ENCODE results near the gene NRSN2.
"Not testable (repeated sequence)": the region's sequence is repeated elsewhere in the genome, so short reads cannot be mapped to it uniquely, and the experiment has no call there.

The NRSN2 gene

DNA sequence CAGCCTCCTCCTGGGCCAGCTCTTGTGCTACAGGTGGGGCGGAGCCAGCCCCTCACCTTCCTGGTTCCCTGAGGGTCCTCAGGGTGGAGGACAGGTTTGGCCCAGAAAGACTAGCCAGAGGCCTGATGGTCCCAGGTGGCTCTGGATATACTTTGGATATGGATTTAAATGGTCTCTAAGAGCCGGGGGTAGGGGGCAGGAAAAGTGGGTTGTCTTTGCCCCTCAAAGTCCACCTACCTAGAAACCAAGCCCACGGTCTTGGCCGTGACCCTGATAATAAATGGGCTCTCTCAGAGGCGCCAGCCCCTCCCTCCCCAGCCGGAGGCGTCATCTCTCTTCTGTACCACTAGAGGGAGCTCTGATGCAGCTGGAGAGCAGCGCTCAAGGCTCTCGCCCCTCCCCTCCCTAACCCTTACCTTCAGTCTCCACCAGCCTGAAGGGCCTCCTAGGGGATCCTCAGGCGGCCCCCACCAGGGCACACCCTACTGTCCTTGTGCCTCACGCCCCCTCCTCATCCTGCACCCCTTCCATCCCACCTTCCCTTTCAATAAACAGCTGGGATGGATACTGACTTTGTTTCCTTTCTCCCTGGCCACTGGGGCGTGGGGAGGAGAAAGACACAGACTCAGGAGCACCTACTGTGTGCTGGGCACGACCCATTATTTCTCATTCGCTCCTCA lies 7.5 kb downstream of the NRSN2 start:
- H3K4me3 ChIP-seq (ENCODE audit: low read length in 2 of 2): no peak overlapping the region
- H3K36me3 ChIP-seq (ENCODE audit: control insufficient read depth in 2 of 2, insufficient read depth in 2 of 2, low read length in 2 of 2): no peaks in the 10 kb centered on the region
- H3K9ac ChIP-seq (ENCODE audit: low read depth in 1 of 2, low read length in 2 of 2): no peak overlapping the region
- no peaks in the 10 kb centered on the region for H3K27me3 ChIP-seq (ENCODE audit: control insufficient read depth in 2 of 2, insufficient read depth in 2 of 2, low read length in 2 of 2)
- no peaks in the 10 kb centered on the region for H3K4me1 ChIP-seq (ENCODE audit: control insufficient read depth in 2 of 2, insufficient read depth in 2 of 2, low read length in 2 of 2)
- no peak overlapping the region for H3K27ac ChIP-seq (ENCODE audit: low read depth in 2 of 2, low read length in 2 of 2)
- no peaks in the 10 kb centered on the region for H3K9me3 ChIP-seq (ENCODE audit: control insufficient read depth in 2 of 2, low read length in 2 of 2)

DNA sequence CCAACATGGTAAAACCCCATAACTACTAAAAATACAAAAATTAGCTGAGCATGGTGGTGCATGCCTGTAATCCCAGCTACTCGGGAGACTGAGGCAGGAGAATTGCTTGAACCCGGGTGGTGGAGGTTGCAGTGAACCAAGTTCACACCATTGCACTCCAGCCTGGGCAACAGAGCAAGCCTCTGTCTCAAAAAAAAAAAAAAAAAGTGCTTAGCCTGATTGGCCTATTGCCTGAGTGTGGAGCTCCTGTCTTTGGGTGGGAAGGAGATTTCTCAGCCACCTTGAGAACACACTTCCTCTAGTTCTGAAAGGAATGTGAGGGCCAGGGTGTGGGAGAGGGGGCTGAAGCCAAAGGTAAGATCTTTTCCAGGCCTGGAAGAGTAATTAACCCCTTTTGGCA lies 9.2 kb downstream of the NRSN2 start:
- not testable (repeated sequence) for H3K4me3 ChIP-seq (ENCODE audit: low read length in 2 of 2); H3K27me3 ChIP-seq (ENCODE audit: control insufficient read depth in 2 of 2, insufficient read depth in 2 of 2, low read length in 2 of 2); H3K9me3 ChIP-seq (ENCODE audit: control insufficient read depth in 2 of 2, low read length in 2 of 2); H3K9ac ChIP-seq (ENCODE audit: low read depth in 1 of 2, low read length in 2 of 2); H3K4me1 ChIP-seq (ENCODE audit: control insufficient read depth in 2 of 2, insufficient read depth in 2 of 2, low read length in 2 of 2); H3K27ac ChIP-seq (ENCODE audit: low read depth in 2 of 2, low read length in 2 of 2); H3K36me3 ChIP-seq (ENCODE audit: control insufficient read depth in 2 of 2, insufficient read depth in 2 of 2, low read length in 2 of 2)

DNA sequence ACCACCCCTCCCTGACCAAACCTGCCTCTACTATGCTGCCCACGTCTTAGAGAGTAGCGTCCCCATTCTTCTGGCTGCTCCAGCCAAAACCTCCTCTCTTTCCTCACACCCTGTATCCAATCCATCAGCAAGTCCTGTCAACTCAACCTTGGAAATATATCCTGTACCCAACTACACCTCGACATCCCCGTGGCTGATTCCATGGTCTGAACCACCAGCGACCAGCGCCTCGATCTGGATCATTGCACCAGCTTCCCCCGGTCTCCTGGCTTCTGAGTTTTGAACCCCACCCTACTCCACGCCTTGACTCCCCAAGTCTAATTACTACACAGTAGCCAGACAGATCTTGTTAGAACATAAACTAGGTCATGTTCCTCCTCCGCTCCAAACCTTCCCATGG lies 9.8 kb downstream of the NRSN2 start:
- no peaks in the 10 kb centered on the region for H3K4me1 ChIP-seq (ENCODE audit: control insufficient read depth in 2 of 2, insufficient read depth in 2 of 2, low read length in 2 of 2)
- H3K9ac ChIP-seq (ENCODE audit: low read depth in 1 of 2, low read length in 2 of 2): no peak overlapping the region
- no peaks in the 10 kb centered on the region for H3K9me3 ChIP-seq (ENCODE audit: control insufficient read depth in 2 of 2, low read length in 2 of 2)
- no peaks in the 10 kb centered on the region for H3K36me3 ChIP-seq (ENCODE audit: control insufficient read depth in 2 of 2, insufficient read depth in 2 of 2, low read length in 2 of 2)
- H3K27ac ChIP-seq (ENCODE audit: low read depth in 2 of 2, low read length in 2 of 2): no peak overlapping the region
- H3K27me3 ChIP-seq (ENCODE audit: control insufficient read depth in 2 of 2, insufficient read depth in 2 of 2, low read length in 2 of 2): no peaks in the 10 kb centered on the region
- H3K4me3 ChIP-seq (ENCODE audit: low read length in 2 of 2): no peak overlapping the region

DNA sequence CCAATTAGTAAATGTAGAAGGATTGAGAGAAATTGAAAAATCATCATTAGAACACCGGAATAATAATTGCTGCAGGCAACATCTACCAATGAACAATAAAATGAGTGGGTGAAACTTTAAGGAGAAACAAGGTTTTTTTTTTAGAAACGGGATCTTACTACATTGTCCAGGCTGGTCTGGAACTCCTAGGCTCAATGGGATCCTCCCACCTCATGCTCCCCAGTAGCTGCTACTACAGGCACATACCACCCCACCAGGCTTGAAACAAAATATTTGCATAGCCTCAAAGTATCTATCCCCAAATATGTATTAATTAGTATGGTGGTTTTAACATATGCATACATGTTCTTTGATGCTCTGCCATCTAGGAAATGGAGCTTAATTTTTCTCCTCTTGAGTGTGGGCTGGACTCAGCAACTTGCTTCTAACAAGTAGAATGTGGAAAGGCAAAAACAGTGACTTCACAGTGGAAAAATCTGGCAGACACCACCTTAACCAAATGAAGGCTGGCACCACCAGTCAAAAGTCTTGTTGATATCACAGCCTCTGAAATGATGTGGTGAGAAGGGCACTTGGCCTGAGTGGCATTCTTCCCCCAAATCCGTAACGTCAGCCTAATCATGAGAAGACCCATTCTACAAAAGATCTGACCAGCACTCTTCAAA lies 12.1 kb downstream of the NRSN2 start:
- Histone ChIP-seq H3K4me3 (ENCODE audit: low read length in 2 of 2) (no peak overlapping the region), H3K27ac (ENCODE audit: low read depth in 2 of 2, low read length in 2 of 2) (no peak overlapping the region), H3K4me1 (ENCODE audit: control insufficient read depth in 2 of 2, insufficient read depth in 2 of 2, low read length in 2 of 2) (peaks cover 0 to 3% of the 10 kb centered on the region in 2 donors)

DNA sequence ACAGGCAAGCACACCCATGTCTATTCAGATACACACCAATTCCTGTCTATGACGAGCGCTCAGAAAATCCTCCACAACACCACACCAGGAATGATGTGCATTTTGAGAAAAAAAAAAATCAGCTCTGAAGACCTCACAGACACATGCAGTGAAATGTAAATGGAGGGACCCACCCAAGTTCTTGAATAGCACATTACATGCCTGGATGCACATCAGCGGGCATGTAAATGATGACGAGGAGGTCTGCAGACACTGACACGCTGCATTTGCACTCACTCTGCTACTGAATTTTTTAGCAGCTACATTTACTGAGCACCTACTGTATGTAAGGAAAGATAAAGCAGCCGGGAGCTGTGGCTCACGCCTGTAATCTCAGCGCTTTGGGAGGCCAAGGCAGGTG lies 14.7 kb downstream of the NRSN2 start:
- Histone ChIP-seq H3K9me3 (ENCODE audit: control insufficient read depth in 2 of 2, low read length in 2 of 2) (no peaks in the 10 kb centered on the region), H3K36me3 (ENCODE audit: control insufficient read depth in 2 of 2, insufficient read depth in 2 of 2, low read length in 2 of 2) (no peaks in the 10 kb centered on the region), H3K27ac (ENCODE audit: low read depth in 2 of 2, low read length in 2 of 2) (no peak overlapping the region)

More for the DNA sequence above, 12.1 kb downstream of the NRSN2 start:
- Histone ChIP-seq H3K9me3 (ENCODE audit: control insufficient read depth in 2 of 2, low read length in 2 of 2) (no peaks in the 10 kb centered on the region), H3K36me3 (ENCODE audit: control insufficient read depth in 2 of 2, insufficient read depth in 2 of 2, low read length in 2 of 2) (no peaks in the 10 kb centered on the region), H3K27me3 (ENCODE audit: control insufficient read depth in 2 of 2, insufficient read depth in 2 of 2, low read length in 2 of 2) (no peaks in the 10 kb centered on the region), H3K9ac (ENCODE audit: low read depth in 1 of 2, low read length in 2 of 2) (no peak overlapping the region)

DNA sequence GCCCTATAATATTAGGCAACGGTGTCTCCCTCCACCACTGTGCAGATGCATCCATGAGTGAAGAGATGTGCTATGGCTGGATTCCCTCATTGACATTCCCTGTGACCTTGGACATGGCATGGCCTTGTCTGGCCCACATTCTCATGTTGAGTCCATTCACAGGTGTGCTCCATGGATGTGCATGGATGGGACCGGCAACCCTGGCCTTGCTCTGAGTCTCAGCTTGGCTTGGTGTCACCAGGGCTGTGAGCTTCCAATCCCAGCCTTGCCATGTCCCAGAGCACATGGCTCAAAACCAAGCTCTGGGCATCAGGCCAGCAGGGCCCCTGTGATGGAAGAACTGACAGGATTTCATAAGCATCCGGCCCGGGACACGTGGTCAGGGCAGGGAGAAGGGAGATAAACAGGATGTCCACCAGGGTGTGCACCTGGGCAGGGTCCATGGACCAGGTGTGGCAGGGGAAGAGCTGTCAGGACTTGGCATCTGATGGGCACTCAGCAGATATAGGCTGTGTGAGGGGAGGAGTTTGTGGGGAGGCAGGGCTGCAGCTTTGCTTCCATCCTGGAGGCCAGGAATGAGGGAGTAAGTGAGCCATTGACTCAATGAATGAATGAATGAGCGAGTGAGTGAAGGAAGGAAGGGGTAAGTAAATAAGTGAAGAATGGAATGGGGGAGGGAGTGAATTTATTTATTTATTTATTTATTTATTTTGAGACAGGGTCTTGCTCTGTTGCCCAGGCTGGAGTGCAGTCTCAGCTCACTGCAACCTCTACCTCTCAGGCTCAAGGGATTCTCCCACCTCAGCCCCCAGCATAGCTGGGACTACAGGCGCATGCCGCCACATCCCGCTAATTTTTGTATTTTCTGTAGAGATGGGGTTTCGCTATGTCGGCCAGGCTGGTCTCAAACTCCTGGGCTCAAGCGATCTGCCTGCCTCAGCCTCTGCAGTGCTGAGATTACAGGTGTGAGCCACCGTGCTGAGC lies 15.7 kb downstream of the NRSN2 start:
- Histone ChIP-seq H3K9ac (ENCODE audit: low read depth in 1 of 2, low read length in 2 of 2) (no peak overlapping the region), H3K4me1 (ENCODE audit: control insufficient read depth in 2 of 2, insufficient read depth in 2 of 2, low read length in 2 of 2) (peaks cover 0 to 3% of the 10 kb centered on the region in 2 donors)

More for the DNA sequence above, 14.7 kb downstream of the NRSN2 start:
- H3K4me3 ChIP-seq (ENCODE audit: low read length in 2 of 2): no peak overlapping the region
- H3K27me3 ChIP-seq (ENCODE audit: control insufficient read depth in 2 of 2, insufficient read depth in 2 of 2, low read length in 2 of 2): no peaks in the 10 kb centered on the region
- H3K4me1 ChIP-seq (ENCODE audit: control insufficient read depth in 2 of 2, insufficient read depth in 2 of 2, low read length in 2 of 2): peaks cover 0 to 3% of the 10 kb centered on the region in 2 donors
- no peak overlapping the region for H3K9ac ChIP-seq (ENCODE audit: low read depth in 1 of 2, low read length in 2 of 2)

DNA sequence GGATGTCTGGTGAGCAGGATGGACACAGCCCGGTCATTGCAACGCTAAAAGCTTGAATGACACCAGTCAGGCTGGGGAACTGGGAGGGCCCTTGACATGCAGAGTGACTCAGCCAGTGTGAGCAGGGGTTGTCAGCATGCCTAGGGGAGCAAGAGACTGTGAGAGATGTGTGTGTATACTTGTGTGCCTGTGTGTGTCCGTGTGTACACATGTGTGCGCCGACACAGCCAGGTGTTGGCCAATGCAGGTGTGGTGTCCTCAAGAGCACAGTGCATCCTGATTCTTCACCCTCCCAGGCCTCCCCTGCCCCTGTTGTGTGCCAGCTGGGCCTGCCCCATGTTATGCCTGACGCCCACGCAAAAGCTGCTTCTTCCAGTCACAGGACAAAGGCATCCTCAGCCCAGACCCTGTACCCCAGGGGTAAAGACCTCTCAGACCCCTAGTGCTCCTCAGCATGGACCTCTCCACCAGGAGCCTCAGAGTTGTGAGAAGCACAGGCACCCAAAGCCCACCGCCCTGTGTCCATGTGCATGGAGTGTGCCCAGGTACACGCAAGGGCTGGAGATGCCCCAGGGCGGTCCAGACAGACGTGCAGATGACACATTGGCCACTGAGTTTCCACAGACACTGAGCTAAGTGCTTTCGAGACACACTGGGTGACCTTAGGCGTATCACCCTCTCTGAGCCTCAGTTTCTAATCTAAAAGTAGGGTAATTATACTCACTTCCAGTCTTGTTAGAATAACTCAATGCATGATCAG lies 16.6 kb downstream of the NRSN2 start:
- Histone ChIP-seq H3K4me1 (ENCODE audit: control insufficient read depth in 2 of 2, insufficient read depth in 2 of 2, low read length in 2 of 2) (peaks cover 0 to 3% of the 10 kb centered on the region in 2 donors), H3K27me3 (ENCODE audit: control insufficient read depth in 2 of 2, insufficient read depth in 2 of 2, low read length in 2 of 2) (no peaks in the 10 kb centered on the region), H3K9ac (ENCODE audit: low read depth in 1 of 2, low read length in 2 of 2) (no peak overlapping the region), H3K36me3 (ENCODE audit: control insufficient read depth in 2 of 2, insufficient read depth in 2 of 2, low read length in 2 of 2) (no peaks in the 10 kb centered on the region), H3K9me3 (ENCODE audit: control insufficient read depth in 2 of 2, low read length in 2 of 2) (no peaks in the 10 kb centered on the region), H3K4me3 (ENCODE audit: low read length in 2 of 2) (no peak overlapping the region), H3K27ac (ENCODE audit: low read depth in 2 of 2, low read length in 2 of 2) (no peak overlapping the region)

More for the DNA sequence above, 15.7 kb downstream of the NRSN2 start:
- Histone ChIP-seq H3K27me3 (ENCODE audit: control insufficient read depth in 2 of 2, insufficient read depth in 2 of 2, low read length in 2 of 2) (no peaks in the 10 kb centered on the region), H3K36me3 (ENCODE audit: control insufficient read depth in 2 of 2, insufficient read depth in 2 of 2, low read length in 2 of 2) (no peaks in the 10 kb centered on the region), H3K9me3 (ENCODE audit: control insufficient read depth in 2 of 2, low read length in 2 of 2) (no peaks in the 10 kb centered on the region), H3K4me3 (ENCODE audit: low read length in 2 of 2) (no peak overlapping the region), H3K27ac (ENCODE audit: low read depth in 2 of 2, low read length in 2 of 2) (no peak overlapping the region)

DNA sequence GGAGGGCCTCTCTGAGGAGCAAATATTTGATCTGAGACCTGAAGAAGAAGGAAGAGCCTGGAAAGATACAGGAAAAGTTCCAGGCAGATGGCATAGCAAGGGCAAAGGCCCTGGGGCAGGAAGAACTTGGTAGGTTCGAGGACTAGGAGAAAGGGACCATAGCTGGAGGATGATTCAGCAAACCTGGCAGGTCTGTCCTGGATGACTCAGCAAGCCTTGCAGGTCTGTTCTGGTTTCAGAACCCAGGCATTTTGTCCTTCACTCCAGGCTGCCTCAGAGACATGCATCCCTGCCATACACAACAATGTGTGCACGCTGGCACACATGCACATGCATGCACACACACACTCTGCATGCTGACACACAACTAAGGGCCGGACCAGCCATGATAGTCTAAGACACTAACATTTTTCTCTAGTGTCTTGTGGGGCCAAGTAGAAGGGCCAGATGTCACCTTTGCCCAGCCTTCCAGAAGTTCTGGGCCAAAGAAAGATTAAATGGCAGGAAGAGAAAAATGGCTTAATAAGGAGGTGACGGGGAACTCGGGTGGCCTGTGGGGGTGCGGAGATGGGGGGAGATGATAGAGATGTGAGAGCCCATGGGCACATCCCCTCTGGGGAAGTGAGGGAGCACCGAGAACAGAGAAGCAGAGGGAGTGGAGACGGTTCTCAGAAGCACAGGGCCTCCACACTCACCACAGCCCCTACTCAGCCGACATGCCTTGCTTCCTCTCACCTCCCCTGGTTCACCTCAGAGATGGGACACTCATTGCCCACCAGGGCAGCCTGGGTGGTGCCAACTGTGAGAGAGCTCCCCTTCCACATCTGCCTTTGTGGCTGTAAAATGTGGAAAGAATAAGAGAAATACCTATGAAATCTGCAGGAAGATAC lies 18.2 kb downstream of the NRSN2 start:
- Histone ChIP-seq H3K4me1 (ENCODE audit: control insufficient read depth in 2 of 2, insufficient read depth in 2 of 2, low read length in 2 of 2) (peaks cover 3% of the 10 kb centered on the region in 2 donors), H3K36me3 (ENCODE audit: control insufficient read depth in 2 of 2, insufficient read depth in 2 of 2, low read length in 2 of 2) (no peaks in the 10 kb centered on the region), H3K27me3 (ENCODE audit: control insufficient read depth in 2 of 2, insufficient read depth in 2 of 2, low read length in 2 of 2) (no peaks in the 10 kb centered on the region), H3K9me3 (ENCODE audit: control insufficient read depth in 2 of 2, low read length in 2 of 2) (no peaks in the 10 kb centered on the region), H3K4me3 (ENCODE audit: low read length in 2 of 2) (no peak overlapping the region), H3K9ac (ENCODE audit: low read depth in 1 of 2, low read length in 2 of 2) (no peak overlapping the region), H3K27ac (ENCODE audit: low read depth in 2 of 2, low read length in 2 of 2) (no peak overlapping the region)
